Spleen (tissue), 11 donors: Measurements from ENCODE around the gene EGFR. TPM values are rescaled to one million over a fixed set of nuclear protein-coding genes. Genes with fewer than 3 reads are reported as not detected.
"Not testable (repeated sequence)": the region's sequence is repeated elsewhere in the genome, so short reads cannot be mapped to it uniquely, and the experiment has no call there.

Source experiments
- DNase-seq: peaks from one replicate; pipeline ENCODE4 v3.0.0-alpha.2; 2020
- H3K27ac ChIP-seq, 8 donors: fragments of 200-600 bp; sonication (generic) in 7 of 8; 1 replicate in 4 of 8; 2 replicates in 4 of 8; pipeline versions ENCODE4 v1.5.0 to v1.8.0; 2016 to 2021; ENCODE audit warnings: inconsistent platforms in 4 of 8, mild to moderate bottlenecking in 4 of 8, moderate library complexity in 1 of 8
- H3K27me3 ChIP-seq, 7 donors: fragments of 200-600 bp; sonication (generic) in 6 of 7; replicated peaks in 1 of 7; 1 replicate in 4 of 7; 2 replicates in 3 of 7; pipeline versions ENCODE4 v1.5.0 to v1.8.0; 2016 to 2021; ENCODE audit warnings: inconsistent platforms in 3 of 7, mild to moderate bottlenecking in 1 of 7
- H3K36me3 ChIP-seq, 6 donors: fragments of 200-600 bp; sonication (generic) in 5 of 6; 1 replicate in 4 of 6; 2 replicates in 2 of 6; pipeline versions ENCODE4 v1.5.0 to v1.8.0; 2016 to 2021; ENCODE audit warnings: inconsistent platforms in 2 of 6
- H3K4me1 ChIP-seq, 6 donors: fragments of 200-600 bp; sonication (generic) in 5 of 6; 1 replicate in 3 of 6; 2 replicates in 3 of 6; pipeline versions ENCODE4 v1.5.0 to v1.8.0; 2016 to 2021; ENCODE audit warnings: inconsistent platforms in 3 of 6
- H3K4me3 ChIP-seq, 8 donors: fragments of 200-600 bp; sonication (generic) in 7 of 8; 1 replicate in 4 of 8; 2 replicates in 4 of 8; pipeline versions ENCODE4 v1.5.0 to v1.8.0; 2016 to 2021; ENCODE audit warnings: inconsistent platforms in 4 of 8, mild to moderate bottlenecking in 4 of 8, moderate library complexity in 2 of 8
- H3K9me3 ChIP-seq, 8 donors: fragments of 200-600 bp; sonication (generic) in 7 of 8; 1 replicate in 4 of 8; 2 replicates in 4 of 8; pipeline versions ENCODE4 v1.5.0 to v1.8.0; 2016 to 2021; ENCODE audit warnings: inconsistent platforms in 4 of 8
- CTCF ChIP-seq, 11 experiments: fragments of 200-600 bp in 7 of 11; fragments of 450-650 bp in 4 of 11; sonication (generic) in 4 of 11; IDR thresholded peaks in 8 of 11; conservative IDR thresholded peaks in 3 of 11; 1 replicate in 7 of 11; 2 replicates in 4 of 11; pipeline versions ENCODE4 v1.4.0 to v1.8.0; 2016 to 2021; ENCODE audit warnings: antibody characterized with exemption in 11 of 11, inconsistent platforms in 4 of 11, mild to moderate bottlenecking in 1 of 11
- POLR2A ChIP-seq, 3 donors: fragments of 450-650 bp; IDR thresholded peaks; one replicate each; pipeline ENCODE4 v1.5.1; 2017; ENCODE audit warnings: antibody characterized with exemption in 3 of 3, mild to moderate bottlenecking in 1 of 3
- POLR2AphosphoS5 ChIP-seq, 3 donors: sonication (generic); formaldehyde crosslinking; IDR thresholded peaks; one replicate each; pipeline ENCODE4 v1.5.1; 2017; ENCODE audit warnings: antibody characterized with exemption in 3 of 3
- WGBS, 5 donors: extraction: QIAGEN DNeasy Blood & Tissue Kit in 3 of 5; methylation state at CpG; one replicate each; pipeline versions ENCODE4 v1.1.5 to v1.1.7; 2013 to 2018; 5-methylcytosine and 5-hydroxymethylcytosine counted together
- intact Hi-C: fragments of 100-400 bp; cut with DNase I; formaldehyde crosslinking; loops from one replicate; pipeline ENCODE4 v1.15.0; 2023; ENCODE audit warnings: low total_unique reads
- polyA plus RNA-seq, 3 donors: library from polyadenylated mRNA; stranded (reverse); fragments of 200-250 nt; gene quantifications; one replicate each; pipeline ENCODE4 v1.2.1, GENCODE V29; 2013
- total RNA-seq, 7 donors: library from RNA; depleted of rRNA in 3 of 7; stranded (reverse); fragments of >200 nt in 3 of 7; fragmentation: NEBNext Ultra II Directional in 4 of 7; extraction: Animal tissue kit (Norgen Biotek cat#: 25700) in 4 of 7; gene quantifications; one replicate each; pipeline versions ENCODE4 v1.1.0 to v1.2.1, GENCODE V29; 2016 to 2021
- donor health status: healthy with polysubstance abuse.
- donor health status: DM: no; HTN: no; CAD: no; lungs with moderate emphysema.
- donor health status: DM: no; HTN: no; CAD: no.
- donor health status: Bipolar disorder and iron deficiency.
- donor health status: healthy.
- donor health status: DM: no; HTN: no; CAD: no.
- donor health status: DM: yes; HTN: yes; CAD: no.

EGFR gene
- total and polyA plus RNA-seq, 10 donors, result 1.1 to 35.2 (median 24.5) TPM

- Histone ChIP-seq H3K27ac (no peak overlapping the region), H3K9me3 (no peaks in the 10 kb centered on the region), H3K4me1 (no peaks in the 10 kb centered on the region), H3K36me3 (peaks cover 0 to 79% (median 1%) of the 10 kb centered on the region in 6 donors), H3K4me3 (no peak overlapping the region), H3K27me3 (no peaks in the 10 kb centered on the region)
- 81 to 86% (median 84%) methylated on average over 3 of the region's 3 CpGs for WGBS, 5 donors
- intact Hi-C loops, result no loop called here
- TF ChIP-seq CTCF (IDR thresholded peaks at IDR 0.05 in 8 of 11, conservative IDR thresholded peaks at IDR 0.05 in 3 of 11) (no peak), POLR2AphosphoS5 (IDR thresholded peaks at IDR 0.05) (no peak), POLR2A (IDR thresholded peaks at IDR 0.05) (no peak)
- DNase-seq, result no peak
Observed at GRCh38 chr7:55162476-55162875, 143.7 kb downstream of the EGFR start.

DNA sequence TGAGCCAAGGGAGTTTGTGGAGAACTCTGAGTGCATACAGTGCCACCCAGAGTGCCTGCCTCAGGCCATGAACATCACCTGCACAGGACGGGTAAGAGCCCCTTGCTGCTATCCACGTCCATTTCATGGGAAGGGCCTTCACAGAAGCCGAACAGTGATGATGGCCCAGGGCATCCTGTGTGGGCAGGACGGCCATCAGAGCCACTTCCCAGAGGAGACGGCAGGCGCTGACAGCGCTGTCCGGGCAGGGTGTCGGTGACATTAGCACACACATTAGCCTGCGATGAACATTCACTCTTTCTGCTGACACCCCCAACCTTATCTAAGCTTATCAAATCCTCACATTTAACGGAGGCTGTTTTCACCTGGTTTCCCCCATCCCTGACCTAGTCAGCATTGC lies 144.9 kb downstream of the EGFR start:
- no peaks in the 10 kb centered on the region for H3K27me3 ChIP-seq
- peaks cover 0 to 66% (median 1%) of the 10 kb centered on the region in 6 donors for H3K36me3 ChIP-seq
- H3K9me3 ChIP-seq, result no peaks in the 10 kb centered on the region
- no peak overlapping the region for H3K27ac ChIP-seq
- intact Hi-C loops, result no loop called here
- DNase-seq, result peak; percentile 48
- H3K4me3 ChIP-seq, result no peak overlapping the region
- 87 to 93% (median 90%) methylated on average over 10 to 11 of the region's 11 CpGs for WGBS, 5 donors
- H3K4me1 ChIP-seq, result no peaks in the 10 kb centered on the region
- no peak for TF ChIP-seq POLR2AphosphoS5 (IDR thresholded peaks at IDR 0.05)
- TF ChIP-seq CTCF (IDR thresholded peaks at IDR 0.05 in 8 of 11, conservative IDR thresholded peaks at IDR 0.05 in 3 of 11), result no peak
- no peak for TF ChIP-seq POLR2A (IDR thresholded peaks at IDR 0.05)

DNA sequence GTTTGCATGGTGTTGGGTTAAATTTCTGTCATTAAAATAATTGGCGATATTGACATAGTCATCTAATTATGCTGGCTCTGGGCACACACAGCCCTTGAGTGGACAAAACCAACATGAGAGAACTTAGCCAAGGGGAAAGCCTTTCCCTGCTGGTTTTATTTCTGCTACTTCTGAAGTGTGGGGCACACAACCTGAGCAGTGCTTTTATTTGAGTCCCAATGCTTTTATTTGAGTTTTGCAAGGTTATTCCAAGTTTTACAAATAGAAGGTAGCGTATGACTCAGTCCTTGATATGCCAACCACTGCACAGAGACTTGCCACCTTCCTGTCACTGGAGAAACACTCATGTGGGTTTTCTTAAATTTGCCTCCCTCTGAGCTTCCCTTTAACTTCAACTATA lies 145.7 kb downstream of the EGFR start:
- Histone ChIP-seq H3K27ac (no peak overlapping the region), H3K4me3 (no peak overlapping the region), H3K9me3 (no peaks in the 10 kb centered on the region), H3K4me1 (no peaks in the 10 kb centered on the region), H3K27me3 (no peaks in the 10 kb centered on the region), H3K36me3 (peaks cover 0 to 59% (median 1%) of the 10 kb centered on the region in 6 donors)
- no peak for TF ChIP-seq POLR2A (IDR thresholded peaks at IDR 0.05)
- TF ChIP-seq POLR2AphosphoS5 (IDR thresholded peaks at IDR 0.05), result no peak
- TF ChIP-seq CTCF (IDR thresholded peaks at IDR 0.05 in 8 of 11, conservative IDR thresholded peaks at IDR 0.05 in 3 of 11), result no peak
- intact Hi-C loops, result no loop called here
- no peak for DNase-seq
- WGBS, 5 donors, result 83 to 91% (median 86%) methylated on average over 2 of the region's 2 CpGs

DNA sequence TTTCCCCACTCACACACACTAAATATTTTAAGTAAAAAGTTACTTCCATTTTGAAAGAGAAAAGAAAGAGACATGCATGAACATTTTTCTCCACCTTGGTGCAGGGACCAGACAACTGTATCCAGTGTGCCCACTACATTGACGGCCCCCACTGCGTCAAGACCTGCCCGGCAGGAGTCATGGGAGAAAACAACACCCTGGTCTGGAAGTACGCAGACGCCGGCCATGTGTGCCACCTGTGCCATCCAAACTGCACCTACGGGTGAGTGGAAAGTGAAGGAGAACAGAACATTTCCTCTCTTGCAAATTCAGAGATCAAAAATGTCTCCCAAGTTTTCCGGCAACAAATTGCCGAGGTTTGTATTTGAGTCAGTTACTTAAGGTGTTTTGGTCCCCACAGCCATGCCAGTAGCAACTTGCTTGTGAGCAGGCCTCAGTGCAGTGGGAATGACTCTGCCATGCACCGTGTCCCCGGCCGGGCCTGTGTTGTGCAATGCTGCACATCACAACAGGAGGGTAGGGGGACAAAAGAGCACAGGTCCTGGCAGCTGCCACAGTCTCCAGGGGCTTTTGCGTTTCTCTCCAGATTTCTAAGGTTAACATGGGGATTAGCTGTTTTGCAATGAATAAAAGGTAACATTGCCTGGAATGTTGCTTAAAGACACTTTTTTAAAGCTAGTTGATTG lies 146.5 kb downstream of the EGFR start:
- intact Hi-C loops, result no loop called here
- peaks cover 0 to 61% (median 1%) of the 10 kb centered on the region in 6 donors for H3K36me3 ChIP-seq
- no peak overlapping the region for H3K4me3 ChIP-seq
- WGBS, 5 donors, result 88 to 94% (median 90%) methylated on average over 13 of the region's 13 CpGs
- no peak overlapping the region for H3K27ac ChIP-seq
- H3K27me3 ChIP-seq, result no peaks in the 10 kb centered on the region
- TF ChIP-seq POLR2AphosphoS5 (IDR thresholded peaks at IDR 0.05) (no peak), POLR2A (IDR thresholded peaks at IDR 0.05) (no peak), CTCF (IDR thresholded peaks at IDR 0.05 in 8 of 11, conservative IDR thresholded peaks at IDR 0.05 in 3 of 11) (no peak)
- DNase-seq, result peak; percentile 59
- no peaks in the 10 kb centered on the region for H3K9me3 ChIP-seq
- no peaks in the 10 kb centered on the region for H3K4me1 ChIP-seq

- peaks cover 0 to 66% (median 1%) of the 10 kb centered on the region in 6 donors for H3K36me3 ChIP-seq
- H3K4me1 ChIP-seq, H3K4me3 ChIP-seq, H3K27ac ChIP-seq, DNase-seq, H3K27me3 ChIP-seq, intact Hi-C loops, H3K9me3 ChIP-seq: not testable (repeated sequence)
- WGBS, 5 donors, result 73 to 95% (median 87%) methylated on average over 4 of the region's 4 CpGs
Observed at GRCh38 chr7:55167296-55167695, 148.5 kb downstream of the EGFR start.
